GM12874 (cell line): ENCODE measurements around the gene KRTAP5-10.

Experiments used
- TF ChIP-seq, protein P1 (sequence below): IDR thresholded peaks from 2 replicates; pipeline ENCODE4 v1.5.1; 2011; ENCODE audit warnings: low read depth, mild to moderate bottlenecking, control low read depth, low read length, moderate library complexity; ENCODE audit not compliant: insufficient read depth

KRTAP5-10 gene

DNA sequence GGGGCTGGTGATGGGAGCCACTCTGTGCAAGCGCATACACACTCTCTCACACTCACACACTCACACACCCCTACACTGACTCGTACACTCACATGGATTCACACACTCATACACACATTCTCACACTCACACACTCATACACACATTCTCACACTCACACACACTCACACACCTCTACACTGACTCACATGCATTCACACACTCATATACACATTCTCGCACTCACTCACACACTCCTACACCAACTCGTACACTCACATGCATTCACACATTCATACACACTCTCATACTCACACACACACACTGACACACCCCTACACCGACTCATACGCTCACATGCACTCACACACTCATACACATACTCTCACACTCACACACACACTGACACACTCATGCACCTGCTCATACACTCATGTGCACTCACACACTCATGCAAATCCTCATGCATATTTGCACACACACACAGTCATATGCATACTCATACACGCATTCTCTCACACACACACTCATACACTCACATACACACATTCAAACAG is 12.2 kb downstream of the KRTAP5-10 start:
- TF ChIP-seq, protein P1, sequence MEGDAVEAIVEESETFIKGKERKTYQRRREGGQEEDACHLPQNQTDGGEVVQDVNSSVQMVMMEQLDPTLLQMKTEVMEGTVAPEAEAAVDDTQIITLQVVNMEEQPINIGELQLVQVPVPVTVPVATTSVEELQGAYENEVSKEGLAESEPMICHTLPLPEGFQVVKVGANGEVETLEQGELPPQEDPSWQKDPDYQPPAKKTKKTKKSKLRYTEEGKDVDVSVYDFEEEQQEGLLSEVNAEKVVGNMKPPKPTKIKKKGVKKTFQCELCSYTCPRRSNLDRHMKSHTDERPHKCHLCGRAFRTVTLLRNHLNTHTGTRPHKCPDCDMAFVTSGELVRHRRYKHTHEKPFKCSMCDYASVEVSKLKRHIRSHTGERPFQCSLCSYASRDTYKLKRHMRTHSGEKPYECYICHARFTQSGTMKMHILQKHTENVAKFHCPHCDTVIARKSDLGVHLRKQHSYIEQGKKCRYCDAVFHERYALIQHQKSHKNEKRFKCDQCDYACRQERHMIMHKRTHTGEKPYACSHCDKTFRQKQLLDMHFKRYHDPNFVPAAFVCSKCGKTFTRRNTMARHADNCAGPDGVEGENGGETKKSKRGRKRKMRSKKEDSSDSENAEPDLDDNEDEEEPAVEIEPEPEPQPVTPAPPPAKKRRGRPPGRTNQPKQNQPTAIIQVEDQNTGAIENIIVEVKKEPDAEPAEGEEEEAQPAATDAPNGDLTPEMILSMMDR: no peak

DNA sequence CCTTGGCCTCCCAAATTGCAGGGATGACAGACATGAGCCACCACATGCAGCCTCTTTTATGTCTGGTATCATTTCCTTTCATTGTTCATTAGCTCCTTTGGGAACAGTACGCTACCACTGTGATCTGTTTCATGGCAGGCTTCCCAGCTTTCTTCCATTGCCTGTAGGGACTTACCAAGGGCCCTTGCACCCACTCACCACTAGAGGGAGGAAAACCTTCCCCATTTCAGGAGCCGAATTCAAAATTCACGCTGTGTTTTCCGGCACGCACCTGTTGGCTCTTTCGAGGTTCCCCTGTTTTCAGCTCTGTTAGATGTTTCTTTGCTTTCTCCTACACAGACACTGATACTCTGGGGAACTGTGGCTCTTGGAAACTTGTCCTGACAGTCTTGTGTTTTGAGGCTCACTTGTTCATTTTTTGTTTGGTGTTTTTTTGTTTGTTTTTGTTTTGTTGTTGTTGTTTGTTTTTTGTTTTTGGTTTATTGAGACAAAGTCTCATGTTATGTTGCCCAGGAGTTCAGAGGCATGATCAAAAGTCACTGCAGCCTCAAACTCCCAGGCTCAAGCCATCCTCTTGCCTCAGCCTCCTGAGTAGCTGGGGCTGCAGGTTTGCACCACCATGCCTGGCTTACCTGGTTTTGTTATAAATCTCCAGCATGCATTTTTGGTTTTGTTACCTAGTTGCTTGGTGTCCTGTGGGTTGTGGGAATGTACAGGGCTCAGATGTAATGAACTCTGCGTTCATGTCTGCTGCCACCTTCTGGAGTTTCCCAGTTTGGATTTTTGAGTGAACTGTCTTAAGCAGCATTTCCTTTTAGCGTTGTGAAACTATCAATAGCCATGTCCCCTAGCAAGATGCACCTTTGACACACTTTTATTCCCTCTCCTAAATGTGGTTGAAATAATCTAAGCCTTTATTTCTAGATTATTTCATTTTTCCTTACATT is 15.0 kb downstream of the KRTAP5-10 start:
- TF ChIP-seq, protein P1: peak; percentile 89

DNA sequence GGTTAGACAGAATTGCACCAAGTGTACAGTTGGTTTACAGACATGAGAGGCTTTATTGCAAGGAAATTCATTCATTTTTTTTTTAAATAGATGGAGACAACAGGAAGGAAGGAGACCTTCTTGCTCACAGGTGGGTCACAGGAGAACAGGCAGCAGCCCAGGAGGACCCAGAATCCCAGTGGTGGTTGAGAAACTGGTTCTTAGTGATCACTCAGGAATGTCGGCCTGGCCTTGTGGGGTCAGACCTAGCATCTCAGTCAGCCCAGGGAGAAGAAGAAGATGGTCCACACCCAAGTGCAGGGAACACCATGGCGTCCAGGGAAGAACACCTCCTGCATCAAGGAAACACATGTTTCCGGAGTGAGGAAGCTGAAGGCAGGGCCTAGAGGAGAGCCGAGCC is 16.5 kb downstream of the KRTAP5-10 start:
- TF ChIP-seq, protein P1: no peak

DNA sequence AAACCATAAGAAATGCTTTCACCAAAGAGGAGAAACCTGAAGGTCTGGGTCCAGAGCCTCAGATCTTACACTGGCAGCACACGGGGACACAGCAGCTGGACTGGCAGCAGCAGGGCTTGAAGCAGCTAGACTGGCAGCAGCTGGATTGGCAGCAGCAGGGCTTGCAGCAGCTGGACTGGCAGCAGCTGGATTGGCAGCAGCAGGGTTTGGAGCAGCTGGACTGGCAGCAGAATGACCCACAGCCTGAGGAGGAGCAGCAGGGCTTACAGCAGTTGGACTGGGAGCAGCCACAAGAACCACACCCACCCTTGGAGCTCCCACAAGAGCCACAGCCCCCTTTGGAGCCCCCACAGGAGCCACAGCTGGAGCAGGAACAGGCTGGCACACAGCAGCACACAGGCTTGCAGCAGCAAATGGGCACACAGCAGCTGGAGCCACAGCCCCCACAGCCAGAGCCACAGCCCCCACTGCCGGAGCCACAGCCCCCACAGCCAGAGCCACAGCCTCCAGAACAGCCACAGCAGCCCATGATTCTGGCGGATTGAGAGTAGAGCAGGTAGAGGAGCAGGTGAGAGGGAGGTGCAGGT is 17.0 kb downstream of the KRTAP5-10 start, which contains the start of gene KRTAP5-11:
Gene KRTAP5-11 (minus strand): TSS at position 567 of the 587 bp plus-strand sequence. CDS start 38 bp downstream, at position 529.
- TF ChIP-seq, protein P1: no peak

DNA sequence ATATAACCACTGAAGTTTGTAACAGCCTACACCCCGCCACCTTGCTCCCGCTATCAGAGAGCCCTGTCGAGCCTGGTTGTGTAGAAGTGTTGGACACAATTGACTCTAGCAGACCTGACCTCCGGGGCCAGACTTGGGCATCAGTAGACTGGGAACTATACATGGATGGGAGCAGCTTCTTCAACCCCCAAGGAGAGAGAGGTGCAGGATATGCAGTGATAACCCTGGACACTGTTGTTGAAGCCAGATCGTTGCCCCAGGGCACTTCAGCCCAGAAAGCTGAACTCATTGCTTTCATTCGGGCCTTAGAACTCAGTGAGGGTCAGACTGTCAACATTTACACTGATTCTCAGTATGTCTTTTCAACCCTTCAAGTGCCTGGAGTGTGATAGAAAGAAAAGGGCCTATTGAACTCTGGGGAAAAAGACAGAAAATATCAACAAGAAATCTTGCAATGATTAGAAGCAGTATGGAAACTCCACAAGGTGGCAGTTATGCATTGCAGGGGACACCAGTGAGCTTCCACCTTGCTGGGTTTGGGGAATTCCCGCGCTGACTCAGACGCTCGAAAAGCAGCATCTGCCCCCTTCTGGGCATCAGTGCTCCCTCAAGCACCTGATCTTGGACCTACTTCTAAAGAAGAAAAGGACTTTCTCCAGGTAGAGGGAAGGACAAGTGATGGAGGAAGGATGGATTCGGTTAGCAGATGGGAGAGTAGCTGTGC is 23.6 kb downstream of the KRTAP5-10 start:
- TF ChIP-seq, protein P1: peak; percentile 38; the same call in 1 of the 2 replicates

DNA sequence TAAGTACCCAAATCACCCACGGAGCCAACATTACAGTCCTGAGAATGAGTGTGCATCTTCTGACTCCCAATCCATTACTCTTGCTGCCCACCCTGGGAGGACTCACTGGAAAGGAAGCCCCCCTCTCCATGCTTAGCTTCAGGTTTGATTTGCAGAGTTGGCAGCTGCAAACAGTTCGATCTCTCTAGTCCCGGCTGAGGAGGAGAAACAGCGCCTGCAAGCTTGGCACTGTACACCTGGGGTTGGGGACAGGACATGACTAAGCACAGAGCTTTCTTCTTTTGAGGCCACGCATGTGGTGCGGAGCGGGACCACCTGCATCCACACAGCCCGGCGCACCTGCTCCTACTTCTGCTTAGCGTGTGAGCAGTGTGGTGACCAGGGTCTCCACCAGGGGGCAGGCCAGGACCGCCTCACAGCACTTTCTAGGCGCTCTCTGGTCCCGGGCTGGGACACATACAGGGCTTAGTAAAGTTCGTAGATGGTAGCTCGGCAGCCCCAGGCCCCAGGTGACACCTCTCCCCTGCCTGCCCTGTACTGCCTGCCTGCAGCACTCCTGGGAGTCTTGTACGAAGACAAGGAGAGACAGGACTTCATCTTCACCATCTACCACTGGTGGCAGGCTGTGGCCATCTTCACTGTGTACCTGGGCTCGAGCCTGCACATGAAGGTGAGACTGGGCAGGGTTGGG is 39.6 kb downstream of the KRTAP5-10 start:
- TF ChIP-seq, protein P1: peak; percentile 25; the same call in 1 of the 2 replicates
